Measurements from ENCODE around the gene UNC13B. TPM values are rescaled to one million over a fixed set of nuclear protein-coding genes. Genes with fewer than 3 reads are reported as not detected.

UNC13B gene
- total RNA-seq, 1 experiment from 2014 or later: 48.2 TPM

DNA sequence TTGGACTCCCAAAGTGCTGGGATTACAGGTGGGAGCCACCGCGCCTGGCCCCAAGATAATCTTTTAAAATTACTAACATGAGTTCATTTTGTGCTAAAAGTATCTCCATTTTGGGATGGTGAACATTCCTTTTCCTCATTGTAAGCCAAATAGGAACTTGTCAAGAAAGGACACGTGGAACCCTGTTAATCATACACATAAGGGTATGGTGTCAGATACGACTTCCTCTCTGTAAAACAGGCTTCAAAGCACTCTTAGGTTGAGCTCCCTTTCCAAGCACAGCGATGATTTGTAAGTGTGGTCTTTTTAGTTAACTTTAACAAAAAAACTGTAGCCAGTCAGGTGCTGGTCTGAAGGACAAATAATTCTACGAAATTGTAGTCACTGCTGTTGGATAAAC is 132.7 kb downstream of the UNC13B start:
- Histone ChIP-seq H2AFZ (ENCODE audit: low read length) (no peak overlapping the region), H3K4ac (ENCODE audit: low read depth, low read length) (no peak overlapping the region), H2BK15ac (ENCODE audit: low read depth, low read length) (no peak overlapping the region), H3K79me1 (ENCODE audit: insufficient read depth, low read depth, low read length, poor library complexity, severe bottlenecking) (no peaks in the 10 kb centered on the region), H3K56ac (ENCODE audit: insufficient read length, low read depth, low read length) (no peak overlapping the region), H2AK5ac (ENCODE audit: insufficient read length, low read length) (no peak overlapping the region), H4K8ac (replicated peaks; ENCODE audit: insufficient read length, low read depth, low read length) (no peak overlapping the region), H3T11ph (ENCODE audit: low read length) (no peak overlapping the region), H3K4me1 (ENCODE audit: insufficient read depth, low read length) (no peaks in the 10 kb centered on the region), H3K14ac (ENCODE audit: insufficient read depth, low read length) (no peak overlapping the region), H3K79me2 (ENCODE audit: insufficient read depth, low read length) (no peaks in the 10 kb centered on the region), H3K27me3 (ENCODE audit: insufficient read depth, low read length) (no peaks in the 10 kb centered on the region), H2BK120ac (ENCODE audit: low read depth, low read length, poor library complexity, severe bottlenecking) (no peak overlapping the region), H3K18ac (ENCODE audit: insufficient read length, low read depth, low read length) (no peak overlapping the region), H4K91ac (ENCODE audit: insufficient read length, low read depth, low read length) (no peak overlapping the region), H4K20me1 (ENCODE audit: control insufficient read depth, insufficient read depth, insufficient read length) (no peaks in the 10 kb centered on the region), H3K9me3 (ENCODE audit: control insufficient read depth, low read depth, low read length) (no peaks in the 10 kb centered on the region), H3K23ac (ENCODE audit: insufficient read length, low read depth, low read length) (no peak overlapping the region), H4K5ac (ENCODE audit: insufficient read length, low read depth, low read length) (no peak overlapping the region), H3K9ac (ENCODE audit: extremely low read depth, insufficient read length, low read length) (no peak overlapping the region), H2BK12ac (ENCODE audit: insufficient read length, low read depth, low read length) (no peak overlapping the region), H2BK20ac (ENCODE audit: low read depth, low read length, poor library complexity, severe bottlenecking) (no peak overlapping the region), H3K27ac (ENCODE audit: insufficient read length, low read depth, low read length) (no peak overlapping the region), H2BK5ac (ENCODE audit: insufficient read length, low read length) (no peak overlapping the region), H3K4me2 (ENCODE audit: insufficient read depth, insufficient read length, low read length) (no peak overlapping the region), H3K23me2 (ENCODE audit: insufficient read length, low read depth, low read length, poor library complexity, severe bottlenecking) (no peaks in the 10 kb centered on the region)
- Mint-ChIP-seq H3K27ac (no peak overlapping the region), H3K36me3 (ENCODE audit: insufficient read depth in 1 of 3, low read depth in 3 of 3) (no peaks in the 10 kb centered on the region; a peak in 1 of 7 replicates), H3K4me1 (peaks cover 0 to 7% of the 10 kb centered on the region in 2 experiments; a peak in 1 of 4 replicates), H3K4me3 (no peak overlapping the region), H3K9me3 (no peaks in the 10 kb centered on the region), H3K27me3 (ENCODE audit: low read depth) (no peaks in the 10 kb centered on the region)
- WGBS (ENCODE audit: extremely low coverage, insufficient read length, low lambda C conversion rate): no CpG with 5 or more reads among the region's 6 CpGs
- no peak for DNase-seq
- TF ChIP-seq, protein P1, sequence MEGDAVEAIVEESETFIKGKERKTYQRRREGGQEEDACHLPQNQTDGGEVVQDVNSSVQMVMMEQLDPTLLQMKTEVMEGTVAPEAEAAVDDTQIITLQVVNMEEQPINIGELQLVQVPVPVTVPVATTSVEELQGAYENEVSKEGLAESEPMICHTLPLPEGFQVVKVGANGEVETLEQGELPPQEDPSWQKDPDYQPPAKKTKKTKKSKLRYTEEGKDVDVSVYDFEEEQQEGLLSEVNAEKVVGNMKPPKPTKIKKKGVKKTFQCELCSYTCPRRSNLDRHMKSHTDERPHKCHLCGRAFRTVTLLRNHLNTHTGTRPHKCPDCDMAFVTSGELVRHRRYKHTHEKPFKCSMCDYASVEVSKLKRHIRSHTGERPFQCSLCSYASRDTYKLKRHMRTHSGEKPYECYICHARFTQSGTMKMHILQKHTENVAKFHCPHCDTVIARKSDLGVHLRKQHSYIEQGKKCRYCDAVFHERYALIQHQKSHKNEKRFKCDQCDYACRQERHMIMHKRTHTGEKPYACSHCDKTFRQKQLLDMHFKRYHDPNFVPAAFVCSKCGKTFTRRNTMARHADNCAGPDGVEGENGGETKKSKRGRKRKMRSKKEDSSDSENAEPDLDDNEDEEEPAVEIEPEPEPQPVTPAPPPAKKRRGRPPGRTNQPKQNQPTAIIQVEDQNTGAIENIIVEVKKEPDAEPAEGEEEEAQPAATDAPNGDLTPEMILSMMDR (conservative IDR thresholded peaks at IDR 0.05): no peak
